ENCODE results near the gene ACE2.

GRCh38 chrX:15529165-15529564 lies 71.6 kb downstream of the ACE2 start:
- TF ChIP-seq CTCF (IDR thresholded peaks at IDR 0.05; ENCODE audit: borderline replicate concordance, extremely low read depth, low read length, poor library complexity, severe bottlenecking) = no peak
- TF ChIP-seq EZH2 (IDR thresholded peaks at IDR 0.05; ENCODE audit: borderline replicate concordance, low read depth, low read length, severe bottlenecking) = no peak
